ENCODE data around the gene GPER1. TPM values are rescaled to one million over a fixed set of nuclear protein-coding genes. Genes with fewer than 3 reads are reported as not detected.

Gene GPER1
- total RNA-seq, 4 donors from 2014 or later: 1.1 to 4.5 (median 3.1) TPM

GRCh38 chr7:1099154-1099542 is 11.2 kb downstream of the GPER1 start:
- no peak for DNase-seq (ENCODE audit: low spot score in 2 of 2)
- intact Hi-C loops (cut with DNase I; ENCODE audit: low total_unique reads): no loop called here
- H3K4me3 ChIP-seq (ENCODE audit: low read depth, poor library complexity, severe bottlenecking): no peak overlapping the region
- TF ChIP-seq CTCF (IDR thresholded peaks at IDR 0.05) (no peak), POLR2A (IDR thresholded peaks at IDR 0.05) (no peak)
- 95 to 97% methylated on average over 26 of the region's 26 CpGs for WGBS, 2 donors

GRCh38 chr7:1099637-1100036 is 11.7 kb downstream of the GPER1 start:
- 95% methylated on average over 16 of the region's 16 CpGs for WGBS, 2 donors
- TF ChIP-seq CTCF (IDR thresholded peaks at IDR 0.05): no peak
- TF ChIP-seq POLR2A (IDR thresholded peaks at IDR 0.05): no peak
- intact Hi-C loops (cut with DNase I; ENCODE audit: low total_unique reads): no loop called here
- DNase-seq (ENCODE audit: low spot score in 2 of 2): no peak
- no peak overlapping the region for H3K4me3 ChIP-seq (ENCODE audit: low read depth, poor library complexity, severe bottlenecking)

GRCh38 chr7:1100386-1100785 is 12.5 kb downstream of the GPER1 start:
- intact Hi-C loops (cut with DNase I; ENCODE audit: low total_unique reads): no loop called here
- no peak for TF ChIP-seq CTCF (IDR thresholded peaks at IDR 0.05)
- TF ChIP-seq POLR2A (IDR thresholded peaks at IDR 0.05): no peak
- DNase-seq (ENCODE audit: low spot score in 2 of 2): no peak
- 88% methylated on average over 8 to 10 of the region's 14 CpGs for WGBS, 2 donors
- H3K4me3 ChIP-seq (ENCODE audit: low read depth, poor library complexity, severe bottlenecking): no peak overlapping the region

- TF ChIP-seq CTCF (IDR thresholded peaks at IDR 0.05) (no peak), POLR2A (IDR thresholded peaks at IDR 0.05) (no peak)
- H3K4me3 ChIP-seq (ENCODE audit: low read depth, poor library complexity, severe bottlenecking): no peak overlapping the region
- WGBS, 2 donors: 82 to 87% methylated on average over 25 to 31 of the region's 34 CpGs
- intact Hi-C loops (cut with DNase I; ENCODE audit: low total_unique reads): no loop called here
- DNase-seq (ENCODE audit: low spot score in 2 of 2): no peak
Observed at GRCh38 chr7:1100834-1101562, 13.1 kb downstream of the GPER1 start.

GRCh38 chr7:1101563-1102431 is 13.9 kb downstream of the GPER1 start:
- TF ChIP-seq POLR2A (IDR thresholded peaks at IDR 0.05) (no peak), CTCF (IDR thresholded peaks at IDR 0.05) (no peak)
- 90 to 94% methylated on average over 36 to 45 of the region's 47 CpGs for WGBS, 2 donors
- no peak for DNase-seq (ENCODE audit: low spot score in 2 of 2)
- no peak overlapping the region for H3K4me3 ChIP-seq (ENCODE audit: low read depth, poor library complexity, severe bottlenecking)
- intact Hi-C loops (cut with DNase I; ENCODE audit: low total_unique reads): no loop called here

Data from lower leg skin (tissue), 4 donors.